ENCODE measurements around the gene PLA2G4E. TPM values are rescaled to one million over a fixed set of nuclear protein-coding genes. Genes with fewer than 3 reads are reported as not detected.
A peak's percentile ranks its signal among the peaks of the same experiment; 100 is the strongest.

PLA2G4E gene
- total RNA-seq, 1 donor from 2014 or later = 1.5 TPM

GRCh38 chr15:42048821-42049200 is 28.0 kb upstream of the PLA2G4E start:
- no peaks in the 10 kb centered on the region for H3K4me1 ChIP-seq
- ATAC-seq = no peak
- intact Hi-C loops (cut with DNase I) = no loop called here
- no peak overlapping the region for H3K27ac ChIP-seq
- TF ChIP-seq CTCF (IDR thresholded peaks at IDR 0.05) = no peak
- H3K36me3 ChIP-seq = no peaks in the 10 kb centered on the region
- no peaks in the 10 kb centered on the region for H3K9me3 ChIP-seq
- DNase-seq = no peak
- H3K4me3 ChIP-seq = no peak overlapping the region
- no peaks in the 10 kb centered on the region for H3K27me3 ChIP-seq

DNA sequence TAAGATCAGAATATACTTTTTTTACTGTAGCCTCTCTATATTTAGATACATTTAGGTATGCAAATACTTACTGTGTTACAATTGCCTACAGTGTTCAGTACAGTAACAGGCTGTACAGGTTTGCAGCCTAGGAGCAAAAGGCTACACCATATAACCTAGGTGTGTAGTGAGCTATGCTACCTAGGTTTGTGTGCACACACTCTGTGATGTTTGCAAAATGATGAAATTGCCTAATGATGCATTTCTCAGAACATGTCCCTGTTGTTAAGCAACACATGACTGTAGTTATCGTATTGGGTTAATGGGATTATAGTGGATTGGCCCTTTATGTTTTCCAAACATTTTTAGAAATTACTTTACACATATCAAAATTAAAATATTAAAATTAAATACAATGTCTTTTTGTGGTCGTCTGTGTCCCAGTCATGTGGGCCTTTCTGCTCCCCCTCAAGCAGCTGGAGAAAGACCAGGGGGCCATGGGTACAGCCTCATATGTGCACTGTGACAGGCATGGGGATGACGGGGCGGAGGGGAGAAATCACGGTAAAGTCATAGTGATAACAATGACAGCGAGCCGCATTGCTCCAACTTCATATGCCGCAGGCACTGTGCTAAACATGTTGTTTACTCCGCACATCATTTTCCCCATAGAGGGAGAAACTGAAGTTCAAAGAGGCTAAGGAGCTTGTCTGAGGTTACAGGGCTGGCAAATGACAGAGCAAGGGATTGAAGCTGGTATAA is 27.4 kb upstream of the PLA2G4E start:
- ATAC-seq (peak; percentile 46), DNase-seq (no peak)
- Histone ChIP-seq H3K27ac (no peak overlapping the region), H3K4me1 (no peaks in the 10 kb centered on the region), H3K36me3 (no peaks in the 10 kb centered on the region), H3K9me3 (no peaks in the 10 kb centered on the region), H3K27me3 (no peaks in the 10 kb centered on the region), H3K4me3 (no peak overlapping the region)
- intact Hi-C loops (cut with DNase I) = no loop called here
- no peak for TF ChIP-seq CTCF (IDR thresholded peaks at IDR 0.05)

GRCh38 chr15:42046597-42046996 is 25.8 kb upstream of the PLA2G4E start:
- no peak for TF ChIP-seq CTCF (IDR thresholded peaks at IDR 0.05)
- H3K27ac ChIP-seq = no peak overlapping the region
- intact Hi-C loops (cut with DNase I) = no loop called here
- H3K4me3 ChIP-seq = no peak overlapping the region
- H3K9me3 ChIP-seq = no peaks in the 10 kb centered on the region
- DNase-seq (no peak), ATAC-seq (peak; percentile 74)
- no peaks in the 10 kb centered on the region for H3K27me3 ChIP-seq
- H3K36me3 ChIP-seq = no peaks in the 10 kb centered on the region
- H3K4me1 ChIP-seq = no peaks in the 10 kb centered on the region

DNA sequence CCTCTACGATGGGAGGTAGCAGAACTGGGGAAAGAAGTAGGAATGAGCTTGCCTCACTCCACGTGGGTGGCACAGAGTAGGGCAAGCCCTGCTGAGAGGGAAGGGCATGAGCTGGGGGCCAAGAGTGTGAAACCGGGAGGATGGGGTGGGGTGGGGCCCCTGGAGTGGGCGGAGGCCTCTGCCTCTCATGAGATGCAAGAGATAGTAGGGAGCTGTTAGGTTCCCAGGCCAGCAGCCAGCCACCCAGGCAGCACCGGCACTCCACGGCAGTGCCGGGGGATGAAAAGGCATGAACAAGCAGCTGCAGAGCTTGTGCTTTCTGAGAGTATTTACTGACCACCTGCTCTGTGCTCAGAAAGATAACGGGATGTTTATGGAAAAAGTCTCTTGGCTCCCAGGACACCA is 24.4 kb upstream of the PLA2G4E start:
- Histone ChIP-seq H3K4me1 (no peaks in the 10 kb centered on the region), H3K9me3 (no peaks in the 10 kb centered on the region), H3K4me3 (no peak overlapping the region), H3K36me3 (no peaks in the 10 kb centered on the region), H3K27ac (no peak overlapping the region), H3K27me3 (no peaks in the 10 kb centered on the region)
- ATAC-seq (peak; percentile 5), DNase-seq (no peak)
- intact Hi-C loops (cut with DNase I) = no loop called here
- no peak for TF ChIP-seq CTCF (IDR thresholded peaks at IDR 0.05)

GRCh38 chr15:42042602-42043400 is 22.0 kb upstream of the PLA2G4E start:
- Histone ChIP-seq H3K4me3 (no peak overlapping the region), H3K27ac (peak overlapping the region; percentile 8), H3K9me3 (no peaks in the 10 kb centered on the region), H3K27me3 (no peaks in the 10 kb centered on the region), H3K36me3 (no peaks in the 10 kb centered on the region), H3K4me1 (no peaks in the 10 kb centered on the region)
- no peak for TF ChIP-seq CTCF (IDR thresholded peaks at IDR 0.05)
- ATAC-seq (no peak), DNase-seq (no peak)
- intact Hi-C loops (cut with DNase I) = no loop called here

Data from upper lobe of right lung (tissue), 1 donor.